Upper lobe of left lung (tissue), 6 donors: ENCODE results near the gene C1orf21. TPM values are rescaled to one million over a fixed set of nuclear protein-coding genes. Genes with fewer than 3 reads are reported as not detected.
A peak's percentile ranks its signal among the peaks of the same experiment; 100 is the strongest.

Experiments used
- ATAC-seq, 2 donors: fragments of 200-7000 bp; cut with Tn5 transposase; one replicate each; pipeline ENCODE4 v1.9.1; 2022; ENCODE audit warnings: mild to moderate bottlenecking in 2 of 2, moderate library complexity in 2 of 2; ENCODE audit not compliant: low FRiP score in 2 of 2
- DNase-seq, 2 donors: peaks; one replicate each; pipeline ENCODE4 v3.0.0-alpha.2; 2019 to 2020
- H3K27ac ChIP-seq, 4 donors: fragments of 200-600 bp; sonication (generic); one replicate each; pipeline ENCODE4 v1.5.1; 2016 to 2019
- H3K27me3 ChIP-seq, 4 donors: fragments of 200-600 bp; sonication (generic); one replicate each; pipeline ENCODE4 v1.5.1; 2017 to 2019
- H3K36me3 ChIP-seq, 4 donors: fragments of 200-600 bp; sonication (generic); one replicate each; pipeline ENCODE4 v1.5.1; 2016 to 2019
- H3K4me1 ChIP-seq, 4 donors: fragments of 200-600 bp; sonication (generic); one replicate each; pipeline ENCODE4 v1.5.1; 2018 to 2019
- H3K4me3 ChIP-seq, 4 donors: fragments of 200-600 bp; sonication (generic); one replicate each; pipeline ENCODE4 v1.5.1; 2017 to 2019; ENCODE audit warnings: mild to moderate bottlenecking in 2 of 4, moderate library complexity in 1 of 4
- H3K9me3 ChIP-seq, 4 donors: fragments of 200-600 bp; sonication (generic); one replicate each; pipeline ENCODE4 v1.5.1; 2018 to 2019
- EP300 ChIP-seq, 4 donors: sonication (generic); formaldehyde crosslinking; IDR thresholded peaks; one replicate each; pipeline ENCODE4 v1.5.1; 2017; ENCODE audit warnings: antibody characterized with exemption in 4 of 4, control low read depth in 2 of 4
- POLR2A ChIP-seq, 4 donors: fragments of 450-650 bp; IDR thresholded peaks; one replicate each; pipeline ENCODE4 v1.5.1; 2016 to 2017; ENCODE audit warnings: antibody characterized with exemption in 4 of 4, mild to moderate bottlenecking in 2 of 4
- POLR2AphosphoS5 ChIP-seq, 2 donors: sonication (generic); formaldehyde crosslinking; IDR thresholded peaks; one replicate each; pipeline ENCODE4 v1.5.1; 2017; ENCODE audit warnings: antibody characterized with exemption in 2 of 2
- WGBS, 2 donors: methylation state at CpG; one replicate each; pipeline ENCODE4 v1.1.5; 2017 to 2018; 5-methylcytosine and 5-hydroxymethylcytosine counted together
- total RNA-seq, 6 donors: library from RNA; depleted of rRNA in 4 of 6; stranded (reverse); fragments of >200 nt in 4 of 6; gene quantifications; one replicate each; pipeline versions ENCODE4 v1.1.0 to v1.2.1, GENCODE V29; 2016 to 2021
- TF ChIP-seq, protein P1 (sequence below), 6 experiments: fragments of 450-650 bp in 4 of 6; fragments of 200-600 bp in 2 of 6; sonication (generic) in 2 of 6; IDR thresholded peaks; one replicate each; pipeline ENCODE4 v1.5.1; 2016 to 2019; ENCODE audit warnings: antibody characterized with exemption in 6 of 6
- donor health status: DM: no; HTN: no; CAD: no; lungs with moderate emphysema.
- donor health status: DM: no; HTN: yes; CAD: no; lungs with severe emphysema.

Gene C1orf21
- total RNA-seq, 6 donors from 2014 or later, result 21.4 to 110 (median 49.2) TPM

- Histone ChIP-seq H3K36me3 (no peaks in the 10 kb centered on the region), H3K4me3 (no peak overlapping the region), H3K27ac (no peak overlapping the region), H3K9me3 (no peaks in the 10 kb centered on the region), H3K4me1 (no peaks in the 10 kb centered on the region), H3K27me3 (no peaks in the 10 kb centered on the region)
- TF ChIP-seq POLR2A (IDR thresholded peaks at IDR 0.05), result no peak
- no peak for TF ChIP-seq EP300 (IDR thresholded peaks at IDR 0.05)
- ATAC-seq (no peak), DNase-seq (no peak)
- 79 to 90% methylated on average over 4 of the region's 4 CpGs for WGBS, 2 donors
Observed at GRCh38 chr1:184370850-184371249, 16.0 kb upstream of the C1orf21 start.

GRCh38 chr1:184373155-184373554, 13.7 kb upstream of the C1orf21 start:
- Histone ChIP-seq H3K27me3 (no peaks in the 10 kb centered on the region), H3K36me3 (no peaks in the 10 kb centered on the region), H3K9me3 (no peaks in the 10 kb centered on the region), H3K27ac (no peak overlapping the region), H3K4me1 (no peaks in the 10 kb centered on the region), H3K4me3 (no peak overlapping the region)
- ATAC-seq (no peak), DNase-seq (no peak)
- WGBS, 2 donors, result 82 to 93% methylated on average over 2 to 4 of the region's 4 CpGs
- TF ChIP-seq POLR2A (IDR thresholded peaks at IDR 0.05), result no peak

GRCh38 chr1:184376369-184376768, 10.5 kb upstream of the C1orf21 start:
- no peaks in the 10 kb centered on the region for H3K9me3 ChIP-seq
- H3K27me3 ChIP-seq, result no peaks in the 10 kb centered on the region
- 91 to 94% methylated on average over 5 of the region's 5 CpGs for WGBS, 2 donors
- H3K36me3 ChIP-seq, result no peaks in the 10 kb centered on the region
- no peak for TF ChIP-seq EP300 (IDR thresholded peaks at IDR 0.05)
- no peak for TF ChIP-seq POLR2A (IDR thresholded peaks at IDR 0.05)
- TF ChIP-seq, protein P1, sequence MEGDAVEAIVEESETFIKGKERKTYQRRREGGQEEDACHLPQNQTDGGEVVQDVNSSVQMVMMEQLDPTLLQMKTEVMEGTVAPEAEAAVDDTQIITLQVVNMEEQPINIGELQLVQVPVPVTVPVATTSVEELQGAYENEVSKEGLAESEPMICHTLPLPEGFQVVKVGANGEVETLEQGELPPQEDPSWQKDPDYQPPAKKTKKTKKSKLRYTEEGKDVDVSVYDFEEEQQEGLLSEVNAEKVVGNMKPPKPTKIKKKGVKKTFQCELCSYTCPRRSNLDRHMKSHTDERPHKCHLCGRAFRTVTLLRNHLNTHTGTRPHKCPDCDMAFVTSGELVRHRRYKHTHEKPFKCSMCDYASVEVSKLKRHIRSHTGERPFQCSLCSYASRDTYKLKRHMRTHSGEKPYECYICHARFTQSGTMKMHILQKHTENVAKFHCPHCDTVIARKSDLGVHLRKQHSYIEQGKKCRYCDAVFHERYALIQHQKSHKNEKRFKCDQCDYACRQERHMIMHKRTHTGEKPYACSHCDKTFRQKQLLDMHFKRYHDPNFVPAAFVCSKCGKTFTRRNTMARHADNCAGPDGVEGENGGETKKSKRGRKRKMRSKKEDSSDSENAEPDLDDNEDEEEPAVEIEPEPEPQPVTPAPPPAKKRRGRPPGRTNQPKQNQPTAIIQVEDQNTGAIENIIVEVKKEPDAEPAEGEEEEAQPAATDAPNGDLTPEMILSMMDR (IDR thresholded peaks at IDR 0.05), result no peak
- no peak for TF ChIP-seq POLR2AphosphoS5 (IDR thresholded peaks at IDR 0.05)
- peaks cover 0 to 4% (median 0%) of the 10 kb centered on the region in 4 donors for H3K4me1 ChIP-seq
- DNase-seq (no peak), ATAC-seq (no peak)
- no peak overlapping the region for H3K27ac ChIP-seq
- H3K4me3 ChIP-seq, result no peak overlapping the region

DNA sequence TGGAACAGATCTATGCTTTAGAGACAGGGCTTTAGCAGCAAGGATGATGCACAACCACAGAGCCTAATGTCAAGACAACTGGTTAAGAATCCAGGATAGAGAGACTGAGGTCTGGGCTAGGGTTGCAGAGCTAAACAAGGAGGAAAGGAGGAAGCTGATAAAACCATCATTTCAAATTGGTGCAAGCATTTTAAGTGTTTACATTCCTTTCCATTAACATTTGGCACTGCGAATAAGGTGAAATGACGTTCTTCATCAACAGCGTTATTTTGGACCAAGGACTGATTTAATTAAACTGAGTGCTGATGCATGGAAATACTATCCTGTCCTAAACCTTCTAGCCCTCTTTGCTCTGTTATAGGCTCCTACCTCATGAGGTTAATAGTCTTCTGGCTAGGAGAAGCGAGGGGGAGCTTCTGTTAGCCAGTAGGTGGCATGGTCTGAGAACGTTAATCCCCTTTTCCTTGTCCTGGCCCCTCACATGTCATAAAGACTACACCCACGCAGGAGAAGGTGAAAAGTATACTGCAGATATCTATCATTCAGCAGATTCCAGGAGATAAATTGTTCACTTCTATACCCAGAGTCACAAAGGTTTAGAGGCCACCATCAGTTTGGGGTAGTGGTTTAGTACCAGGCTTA, 7.6 kb upstream of the C1orf21 start:
- ATAC-seq, result peak in 1 of 2 donors; percentile 36
- Histone ChIP-seq H3K9me3 (no peaks in the 10 kb centered on the region), H3K27me3 (no peaks in the 10 kb centered on the region), H3K4me3 (no peak overlapping the region), H3K36me3 (no peaks in the 10 kb centered on the region), H3K4me1 (peaks cover 0 to 4% (median 0%) of the 10 kb centered on the region in 4 donors), H3K27ac (no peak overlapping the region)
- WGBS, 2 donors, result 48% methylated on average over 6 of the region's 6 CpGs
- DNase-seq, result no peak
- TF ChIP-seq EP300 (IDR thresholded peaks at IDR 0.05) (no peak), POLR2AphosphoS5 (IDR thresholded peaks at IDR 0.05) (no peak), POLR2A (IDR thresholded peaks at IDR 0.05) (no peak)
- TF ChIP-seq, protein P1 (IDR thresholded peaks at IDR 0.05), result peak in 1 of 6 experiments; percentile 25

DNA sequence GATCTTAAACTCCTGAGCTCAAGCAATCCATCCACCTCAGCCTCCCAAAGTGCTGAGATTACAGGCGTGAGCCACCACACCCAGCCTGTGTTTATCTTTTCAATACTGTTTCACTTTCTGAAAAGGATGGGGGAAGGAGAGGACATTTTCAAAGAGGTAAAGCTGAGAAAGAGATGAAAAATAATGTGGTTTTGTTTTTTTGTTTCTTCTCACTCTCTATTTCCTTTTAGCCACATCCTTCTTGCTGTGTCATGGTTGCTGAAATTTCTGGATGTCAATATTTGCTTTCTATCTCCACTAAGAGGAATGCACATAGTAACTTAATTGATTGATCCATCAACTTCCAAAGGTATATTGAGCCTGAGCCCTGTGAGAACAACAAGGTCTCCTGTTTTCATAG, 6.4 kb upstream of the C1orf21 start:
- no peak for TF ChIP-seq POLR2AphosphoS5 (IDR thresholded peaks at IDR 0.05)
- no peak for TF ChIP-seq EP300 (IDR thresholded peaks at IDR 0.05)
- TF ChIP-seq POLR2A (IDR thresholded peaks at IDR 0.05), result no peak
- TF ChIP-seq, protein P1 (IDR thresholded peaks at IDR 0.05), result no peak
- Histone ChIP-seq H3K9me3 (no peaks in the 10 kb centered on the region), H3K4me1 (peaks cover 0 to 4% (median 0%) of the 10 kb centered on the region in 4 donors), H3K4me3 (no peak overlapping the region), H3K27me3 (no peaks in the 10 kb centered on the region), H3K27ac (no peak overlapping the region), H3K36me3 (no peaks in the 10 kb centered on the region)
- DNase-seq, result no peak
- WGBS, 2 donors, result 79 to 83% methylated on average over 1 of the region's 1 CpG
- ATAC-seq, result no peak

- Histone ChIP-seq H3K27ac (no peak overlapping the region), H3K9me3 (no peaks in the 10 kb centered on the region), H3K36me3 (no peaks in the 10 kb centered on the region), H3K4me3 (no peak overlapping the region), H3K4me1 (peaks cover 3 to 22% (median 11%) of the 10 kb centered on the region in 4 donors), H3K27me3 (peaks cover 0 to 8% (median 0%) of the 10 kb centered on the region in 4 donors)
- WGBS, 2 donors, result 82 to 83% methylated on average over 3 of the region's 3 CpGs
- DNase-seq, result no peak
- TF ChIP-seq POLR2A (IDR thresholded peaks at IDR 0.05) (no peak), POLR2AphosphoS5 (IDR thresholded peaks at IDR 0.05) (no peak), EP300 (IDR thresholded peaks at IDR 0.05) (no peak)
- TF ChIP-seq, protein P1 (IDR thresholded peaks at IDR 0.05), result no peak
- no peak for ATAC-seq
Observed at GRCh38 chr1:184383772-184384323, 3.0 kb upstream of the C1orf21 start.
